GM23248 (cell line): Measurements from ENCODE around the gene FNDC3B.

Source experiments
- EZH2 ChIP-seq: fragments of 200-600 bp; sonication (generic); IDR thresholded peaks from 2 replicates; pipeline ENCODE4 v1.6.1; 2018; ENCODE audit warnings: antibody characterized with exemption, mild to moderate bottlenecking; ENCODE audit not compliant: insufficient read depth, poor library complexity, severe bottlenecking
- EZH2phosphoT487 ChIP-seq: fragments of 200-600 bp; sonication (generic); IDR thresholded peaks from 2 replicates; pipeline ENCODE4 v1.6.1; 2018; ENCODE audit warnings: antibody characterized with exemption, moderate library complexity, mild to moderate bottlenecking, low read depth; ENCODE audit not compliant: insufficient read depth

- TF ChIP-seq EZH2phosphoT487: no peak
- no peak for TF ChIP-seq EZH2
Measured at GRCh38 chr3:172039436-172040077, at the start of gene FNDC3B.
